ELF-1 (cell line): ENCODE data around the gene PLCG2.
"Not testable (repeated sequence)": the region's sequence is repeated elsewhere in the genome, so short reads cannot be mapped to it uniquely, and the experiment has no call there.

Source experiments
- DNase-seq: peaks from one replicate; pipeline ENCODE4 v3.0.0-alpha.2; 2016; ENCODE audit warnings: low read depth, low spot score

Gene PLCG2

DNA sequence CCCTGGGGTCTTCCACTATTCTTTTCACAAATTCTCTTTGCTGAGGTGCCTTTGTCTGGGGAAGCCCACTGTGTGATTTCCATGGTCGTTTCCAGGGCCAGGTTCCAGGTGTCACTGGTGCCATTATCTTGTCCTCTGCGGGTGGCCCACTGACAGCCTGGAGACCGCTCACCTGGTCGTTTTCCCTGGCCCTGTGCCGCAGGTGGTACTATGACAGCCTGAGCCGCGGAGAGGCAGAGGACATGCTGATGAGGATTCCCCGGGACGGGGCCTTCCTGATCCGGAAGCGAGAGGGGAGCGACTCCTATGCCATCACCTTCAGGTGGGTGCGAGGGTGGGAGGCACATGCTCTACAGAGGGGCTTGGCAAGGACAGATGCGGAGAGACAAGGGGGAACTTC is 133.3 kb downstream of the PLCG2 start:
- DNase-seq, result no peak

DNA sequence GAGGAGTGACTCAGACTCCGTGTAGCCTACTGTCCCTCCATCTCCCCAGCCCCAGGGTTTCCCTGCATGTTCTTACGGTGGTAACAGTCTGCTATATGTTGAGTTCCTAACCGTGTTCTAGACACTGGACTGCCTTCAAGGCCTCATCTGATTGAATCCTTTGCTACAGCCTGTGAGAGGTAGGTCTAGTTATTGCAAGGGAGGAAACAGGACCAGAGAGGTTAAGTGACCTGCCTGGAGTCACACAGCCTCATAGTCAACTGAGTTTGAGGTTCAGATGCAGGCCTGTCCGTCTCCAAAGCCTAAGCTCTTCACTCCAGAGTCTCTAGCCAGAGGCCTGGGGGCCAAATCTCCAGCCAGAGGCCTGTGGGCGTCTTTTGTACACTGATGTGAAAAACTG is 134.1 kb downstream of the PLCG2 start:
- DNase-seq, result no peak

DNA sequence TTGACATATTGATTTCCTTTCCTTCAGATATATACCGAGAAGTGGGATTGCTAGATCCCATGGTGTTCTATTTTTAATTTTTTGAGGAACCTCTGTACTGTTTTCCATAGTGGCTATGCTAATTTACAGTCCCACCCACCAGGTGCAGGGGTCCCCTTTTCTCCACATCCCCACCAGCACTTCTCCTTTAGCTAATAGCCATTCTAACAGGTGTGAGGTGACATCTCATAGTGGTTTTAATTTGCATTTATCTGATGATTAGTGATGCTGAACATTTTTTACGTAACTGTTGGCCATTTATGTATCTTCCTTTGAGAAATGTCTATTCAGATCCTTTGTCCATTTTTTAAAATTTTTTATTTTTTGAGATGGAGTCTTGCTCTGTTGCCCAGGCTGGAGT is 138.3 kb downstream of the PLCG2 start:
- no peak for DNase-seq

DNA sequence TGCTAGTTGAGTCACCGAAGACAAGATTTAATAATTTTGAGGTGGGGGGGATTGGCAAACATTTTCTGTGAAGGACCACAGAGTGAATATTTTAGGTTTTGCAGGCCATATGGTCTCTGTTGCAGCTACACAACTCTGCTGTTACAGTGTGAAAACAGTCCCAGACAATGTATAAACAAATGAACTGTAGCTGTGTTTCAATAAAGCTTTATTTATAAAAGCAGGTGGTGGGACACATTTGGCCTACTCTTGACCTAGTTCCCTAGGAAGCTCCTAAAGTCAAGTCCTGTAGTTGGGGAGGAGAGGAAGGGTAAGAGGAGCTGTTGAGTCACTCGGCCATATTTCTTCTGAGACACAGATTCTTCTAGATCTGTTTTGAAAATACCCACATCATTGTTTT is 139.8 kb downstream of the PLCG2 start:
- no peak for DNase-seq

DNA sequence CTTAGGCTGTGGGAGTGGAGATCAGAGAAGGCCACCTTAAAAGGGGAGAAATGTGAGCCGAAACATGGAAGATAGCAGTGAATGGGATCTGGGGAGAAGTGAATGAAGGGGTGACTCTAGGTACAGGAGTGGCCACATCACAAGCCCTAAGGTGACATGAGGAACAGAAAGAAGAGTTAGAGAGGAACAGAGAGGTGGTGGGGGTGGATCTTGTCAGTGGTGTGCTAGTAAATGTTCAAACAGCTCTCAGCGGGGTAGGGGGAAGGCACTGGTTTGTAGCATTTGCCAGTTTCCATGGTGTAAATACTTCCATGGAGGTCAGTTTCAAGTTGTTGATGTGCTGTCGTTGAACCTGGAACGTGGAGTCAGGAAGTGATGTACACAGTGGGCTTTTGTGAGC is 141.4 kb downstream of the PLCG2 start:
- DNase-seq, result no peak

DNA sequence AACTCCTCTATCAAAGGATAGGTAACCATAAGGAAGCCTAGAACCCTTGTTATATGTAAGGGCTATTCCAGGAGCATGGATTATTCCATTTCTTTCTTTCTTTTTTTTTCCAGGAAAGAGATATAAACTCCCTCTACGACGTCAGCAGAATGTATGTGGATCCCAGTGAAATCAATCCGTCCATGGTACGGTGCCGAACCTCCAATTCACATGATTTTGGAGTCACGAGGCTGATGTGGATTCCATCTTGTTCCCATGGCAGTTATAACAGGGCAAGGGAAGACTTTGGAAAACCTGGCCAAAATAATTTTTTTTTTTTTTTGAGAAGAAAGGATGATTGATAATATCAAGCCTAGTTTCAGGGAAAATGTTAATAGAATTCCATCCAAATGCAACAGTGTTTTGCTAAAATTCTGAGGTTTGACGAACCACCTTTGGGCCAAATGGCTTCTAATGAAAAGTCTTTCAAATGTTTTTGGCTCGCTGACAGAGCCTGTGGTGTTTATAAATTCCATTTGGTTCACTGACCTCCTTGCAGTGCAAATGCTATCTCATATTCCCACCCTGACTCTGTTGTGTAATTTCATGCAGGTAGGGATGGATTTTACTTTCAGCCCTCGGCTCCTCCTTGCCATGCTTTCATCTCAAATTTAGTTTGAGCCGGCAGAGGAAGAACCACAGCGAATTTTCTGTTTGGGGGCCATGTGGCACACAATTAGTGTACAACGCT is 142.2 kb downstream of the PLCG2 start:
- no peak for DNase-seq

DNA sequence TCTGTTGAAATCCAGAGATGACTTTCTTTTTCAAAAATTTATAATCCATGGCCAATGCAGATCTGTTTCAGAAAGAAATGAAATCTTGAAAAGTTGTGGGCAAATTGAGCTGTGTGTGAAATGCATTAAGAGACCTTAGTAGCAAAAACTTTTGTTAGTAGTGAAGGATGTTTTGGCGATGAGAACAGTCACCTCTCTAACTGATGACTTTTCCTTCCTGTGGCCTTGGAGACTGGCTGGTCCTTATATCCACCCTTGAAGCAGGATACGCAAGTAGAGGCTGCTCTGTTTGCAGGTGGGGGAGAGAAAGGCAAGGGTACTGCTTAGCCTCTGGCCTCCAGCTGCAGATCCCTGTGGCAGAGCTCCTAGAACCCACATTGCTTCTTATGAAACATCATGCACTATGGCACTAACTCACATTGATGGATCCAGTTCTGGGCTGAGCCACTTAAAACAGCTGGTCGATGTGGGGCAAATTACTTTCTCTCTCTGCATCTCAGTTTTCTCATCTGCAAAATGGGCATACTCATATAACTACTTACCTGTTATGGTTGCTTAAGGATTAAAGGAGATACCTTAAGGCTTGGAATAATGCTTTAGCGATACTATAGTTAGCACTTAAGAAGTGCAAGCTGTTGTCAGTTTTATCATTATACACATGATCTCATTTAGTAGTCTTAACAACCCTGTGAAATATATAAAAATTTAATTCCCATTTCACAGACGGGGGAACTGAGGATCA is 142.9 kb downstream of the PLCG2 start:
- no peak for DNase-seq

DNA sequence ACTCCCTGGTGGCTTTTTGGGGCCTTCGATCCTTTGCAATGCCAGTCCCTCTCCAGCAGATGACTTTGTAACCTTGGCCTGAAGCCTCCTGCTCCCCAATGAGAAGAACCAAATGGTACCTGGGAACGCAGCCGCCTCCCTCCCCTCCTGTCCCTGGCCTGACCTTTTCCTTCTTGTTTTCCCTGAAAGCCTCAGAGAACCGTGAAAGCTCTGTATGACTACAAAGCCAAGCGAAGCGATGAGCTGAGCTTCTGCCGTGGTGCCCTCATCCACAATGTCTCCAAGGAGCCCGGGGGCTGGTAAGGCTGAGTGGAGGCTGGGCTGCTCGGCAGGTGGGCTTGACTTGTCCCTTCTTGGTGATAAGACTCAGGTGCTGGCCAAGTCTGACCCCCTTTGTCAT is 144.2 kb downstream of the PLCG2 start:
- DNase-seq, result no peak

DNA sequence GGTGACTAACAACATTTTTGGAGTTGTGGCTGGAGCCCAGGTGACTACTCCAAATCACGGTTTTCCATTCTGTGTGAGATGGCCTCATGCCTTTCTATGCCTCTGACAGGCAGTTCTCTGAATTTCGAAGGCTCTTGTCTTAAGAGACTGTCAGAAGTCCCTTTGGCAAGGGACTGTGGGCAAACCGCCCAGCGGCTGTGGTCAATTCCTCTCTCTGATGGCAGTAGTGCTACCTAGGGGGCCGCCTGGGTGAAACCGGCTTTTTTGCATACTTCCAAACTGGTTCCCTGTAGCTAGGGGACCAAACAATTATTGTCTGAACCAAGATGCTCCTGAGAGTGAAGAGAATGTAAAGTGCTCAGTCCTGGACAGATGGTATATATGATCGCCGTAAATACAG is 145.9 kb downstream of the PLCG2 start:
- no peak for DNase-seq

DNA sequence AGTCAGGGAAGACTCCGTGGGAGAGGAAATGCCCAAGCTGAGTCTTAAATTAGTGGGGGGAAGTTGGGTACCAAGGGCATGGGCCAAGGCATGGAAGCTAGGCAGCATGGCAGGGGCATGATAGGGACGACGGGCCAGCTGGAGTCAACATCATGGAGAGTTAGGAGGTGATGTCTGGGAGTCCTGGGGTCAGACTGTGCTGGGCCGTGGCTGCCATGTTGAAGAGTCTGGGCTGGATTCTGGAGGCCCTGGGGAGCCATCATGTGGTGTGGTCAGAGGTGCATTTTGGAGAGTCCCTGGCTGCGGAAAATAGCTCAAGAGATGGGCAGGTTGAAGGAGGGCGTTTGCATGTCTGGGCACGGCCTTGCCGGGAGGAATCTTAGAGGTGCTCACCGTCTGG is 146.9 kb downstream of the PLCG2 start:
- no peak for DNase-seq

DNA sequence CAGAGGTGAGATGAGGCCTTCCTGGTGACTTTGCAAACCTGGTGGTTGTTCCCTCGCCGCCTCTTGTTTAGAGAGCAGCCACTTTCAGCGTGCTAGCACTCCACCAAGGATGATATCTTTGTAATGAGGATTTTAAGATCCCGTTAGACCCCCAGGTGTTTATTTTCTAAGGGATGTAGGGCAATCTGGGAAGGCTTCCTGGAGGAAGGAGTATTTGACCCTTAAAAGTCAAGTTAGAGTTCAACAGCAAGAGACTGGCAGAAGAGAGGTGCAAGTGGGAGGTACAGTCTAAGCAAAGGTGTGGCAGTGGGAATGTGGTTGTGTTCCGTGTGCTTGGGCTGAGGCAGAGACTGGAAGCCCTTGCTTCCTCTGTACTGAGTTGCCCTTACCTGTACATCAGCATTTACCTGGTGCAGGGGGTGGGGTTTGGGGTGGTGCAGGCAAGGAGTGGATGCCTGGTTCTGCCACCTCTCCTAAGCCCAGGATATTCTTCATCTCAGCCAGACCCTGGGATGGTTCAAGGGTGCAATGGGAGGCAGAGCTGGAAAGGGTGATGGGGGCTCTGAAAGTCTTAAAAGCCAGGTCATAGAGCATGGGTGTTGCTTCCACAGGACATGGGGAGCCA is 148.6 kb downstream of the PLCG2 start:
- no peak for DNase-seq

DNA sequence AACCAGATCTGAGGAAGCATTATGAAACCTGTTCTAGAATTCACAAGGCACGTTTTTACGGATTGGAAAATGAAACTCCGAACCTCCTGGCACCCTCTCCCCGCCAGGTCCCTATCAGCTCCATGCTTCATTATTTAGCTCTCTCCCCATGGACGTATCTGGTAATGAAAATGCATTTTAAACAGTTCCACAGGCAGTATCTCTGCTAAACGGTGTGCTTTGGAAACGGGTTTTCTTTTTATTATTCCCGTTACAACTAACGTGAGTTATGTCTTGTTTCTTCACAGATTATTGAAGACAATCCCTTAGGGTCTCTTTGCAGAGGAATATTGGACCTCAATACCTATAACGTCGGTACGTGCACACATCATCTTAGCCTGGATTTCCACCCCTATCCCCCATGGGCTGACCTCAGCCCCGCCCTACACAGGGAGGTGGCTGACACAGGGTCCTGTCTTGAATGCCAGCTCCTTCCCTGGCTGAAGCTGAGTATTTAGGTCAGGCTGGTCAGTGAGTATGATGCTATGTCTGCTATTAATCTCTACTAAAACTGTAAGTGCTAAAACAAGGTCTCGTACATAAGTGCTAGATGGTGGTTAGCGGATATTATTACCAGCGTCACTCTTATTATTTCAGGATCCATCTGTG is 149.3 kb downstream of the PLCG2 start:
- DNase-seq, result no peak

DNA sequence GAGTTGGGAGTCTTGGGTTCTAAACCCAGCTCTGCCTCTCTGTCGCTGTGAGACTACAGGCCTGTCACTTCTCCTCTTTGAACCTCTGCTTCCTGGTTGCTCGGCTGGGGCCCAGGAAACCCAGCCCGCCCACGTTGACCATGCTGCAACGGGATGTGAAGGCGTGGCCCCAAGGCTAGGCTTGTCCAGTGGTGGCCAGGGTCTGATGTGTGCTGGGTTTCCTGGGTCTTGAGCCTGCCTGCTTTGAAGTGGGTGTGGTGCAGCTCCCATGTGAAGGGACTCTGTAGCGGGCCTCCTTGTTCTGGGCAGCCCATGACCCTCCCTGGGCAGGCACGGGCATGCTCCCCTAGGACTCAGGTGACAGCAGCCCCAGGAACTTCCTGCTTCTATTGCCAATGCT is 149.9 kb downstream of the PLCG2 start:
- DNase-seq, result no peak

DNA sequence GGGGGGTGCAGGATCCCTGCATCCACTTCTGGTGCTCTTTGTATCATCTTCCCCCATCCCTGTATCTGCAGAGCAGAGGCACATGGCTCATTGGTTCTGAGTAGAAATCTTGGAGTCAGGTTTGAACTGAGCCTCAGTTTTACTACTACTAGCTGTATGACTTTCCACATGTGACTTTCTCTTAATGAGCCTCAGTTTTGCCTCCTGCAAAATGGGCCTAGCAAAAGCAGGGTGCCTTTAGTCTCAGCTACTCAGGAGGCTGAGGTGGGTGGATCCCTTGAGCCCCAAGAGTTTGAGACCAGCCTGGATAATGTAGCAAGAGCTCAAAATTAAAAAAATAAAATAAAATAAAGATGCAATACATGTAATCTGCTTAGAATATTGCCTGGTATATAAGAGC is 150.8 kb downstream of the PLCG2 start:
- DNase-seq, result no peak

DNA sequence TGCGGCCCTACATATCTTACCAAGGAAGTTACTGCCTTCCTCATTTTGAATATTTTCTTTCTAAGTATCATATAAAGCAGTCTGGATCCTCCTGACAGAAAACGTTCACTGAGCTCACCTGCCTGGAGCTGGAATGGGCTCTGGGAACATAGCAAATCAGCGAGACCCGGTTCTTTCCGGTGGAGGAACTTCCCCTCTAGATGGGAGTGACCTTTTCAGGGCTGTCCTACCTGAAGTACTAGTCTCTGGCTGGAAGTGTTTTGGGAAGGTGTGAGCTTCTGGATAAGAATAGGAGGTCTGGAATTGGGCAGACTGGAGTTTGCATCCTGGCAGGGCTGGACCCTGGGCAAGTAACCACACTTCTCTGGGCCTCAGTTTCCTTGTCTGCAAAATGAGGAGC is 152.8 kb downstream of the PLCG2 start:
- no peak for DNase-seq

DNA sequence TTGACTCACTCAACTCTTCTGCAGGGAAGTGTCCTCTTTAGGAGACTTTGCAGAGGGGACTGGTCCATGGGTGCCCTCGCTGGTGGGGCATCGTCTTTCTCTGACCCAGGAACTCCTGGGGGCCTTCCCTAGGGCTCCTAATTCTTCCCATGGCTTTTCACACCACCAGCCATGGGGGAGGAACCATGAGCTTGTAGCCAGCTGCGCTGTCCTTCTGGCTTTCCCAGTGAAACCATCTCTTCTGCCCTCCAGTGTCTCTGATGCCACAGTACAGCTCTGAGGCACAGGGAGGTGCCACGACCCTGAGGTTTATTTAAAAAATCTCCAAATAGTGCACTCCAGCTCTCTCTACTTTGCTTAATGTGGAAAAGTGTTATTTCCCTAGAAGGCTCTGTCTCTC is 153.6 kb downstream of the PLCG2 start:
- no peak for DNase-seq

DNA sequence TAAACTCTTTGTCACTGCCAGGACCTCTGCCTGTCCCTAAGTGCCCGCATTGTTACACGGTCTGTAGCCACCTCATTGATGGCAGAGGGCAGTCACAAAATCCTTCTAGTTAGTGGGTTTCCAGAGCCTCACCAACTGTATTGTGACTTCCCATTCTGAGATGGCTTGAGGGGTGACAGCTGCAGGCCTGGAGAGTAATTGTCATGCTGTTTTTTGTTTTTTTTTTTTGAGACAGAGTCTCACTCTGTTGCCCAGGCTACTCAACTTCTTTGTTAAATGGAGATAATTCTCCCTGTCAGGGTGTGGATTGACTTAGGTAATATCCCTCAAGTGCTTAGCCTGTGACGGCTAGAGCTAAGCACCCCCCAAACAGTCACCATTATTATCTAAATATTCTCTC is 154.3 kb downstream of the PLCG2 start:
- DNase-seq, result no peak

DNA sequence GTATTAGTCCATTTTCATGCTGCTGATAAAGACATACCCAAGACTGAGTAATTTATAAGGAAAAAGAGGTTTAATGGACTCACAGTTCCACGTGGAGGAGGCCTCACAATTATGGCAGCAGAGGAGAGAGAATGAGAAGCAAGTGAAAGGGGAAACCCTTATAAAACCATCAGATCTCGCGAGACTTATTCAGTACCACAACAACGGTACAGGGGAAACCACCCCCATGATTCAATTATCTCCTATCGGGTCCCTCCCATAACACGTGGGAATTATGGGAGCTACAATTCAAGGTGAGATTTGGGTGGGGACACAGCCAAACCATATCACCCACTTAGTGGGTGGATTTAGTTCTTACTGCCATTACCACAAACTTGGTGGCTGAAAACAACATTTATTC is 155.6 kb downstream of the PLCG2 start:
- not testable (repeated sequence) for DNase-seq

DNA sequence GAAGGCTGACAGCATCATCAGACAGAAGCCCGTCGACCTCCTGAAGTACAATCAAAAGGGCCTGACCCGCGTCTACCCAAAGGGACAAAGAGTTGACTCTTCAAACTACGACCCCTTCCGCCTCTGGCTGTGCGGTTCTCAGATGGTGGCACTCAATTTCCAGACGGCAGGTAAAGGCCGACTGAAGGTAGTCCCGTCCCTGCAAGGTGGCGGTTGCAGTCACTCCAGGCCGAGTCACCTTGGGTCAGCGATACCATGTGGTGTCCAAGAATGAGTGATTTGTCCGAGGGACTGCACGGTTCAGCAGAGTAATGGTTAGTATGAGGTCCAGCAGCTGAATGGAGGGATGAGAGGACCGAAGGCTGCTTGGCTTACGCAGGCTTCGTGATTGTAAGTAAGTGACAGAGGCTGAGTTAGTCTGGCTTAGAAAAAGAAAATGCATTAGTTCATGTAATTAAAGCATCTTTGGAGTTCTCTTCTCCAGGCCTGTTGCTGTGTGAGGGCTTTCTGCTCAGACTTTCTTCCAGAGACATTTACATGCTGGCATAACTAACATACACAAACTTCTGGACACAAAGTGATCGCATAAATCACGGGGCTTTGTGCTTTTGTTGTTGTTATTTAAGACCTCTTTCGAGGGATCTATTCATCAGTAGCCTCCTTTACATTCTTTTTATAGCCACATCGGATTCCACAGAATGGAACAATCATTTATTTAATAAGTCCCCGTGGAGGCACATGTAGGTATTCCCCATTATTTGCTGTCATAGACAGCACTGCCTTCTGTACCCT is 157.3 kb downstream of the PLCG2 start:
- DNase-seq, result no peak

DNA sequence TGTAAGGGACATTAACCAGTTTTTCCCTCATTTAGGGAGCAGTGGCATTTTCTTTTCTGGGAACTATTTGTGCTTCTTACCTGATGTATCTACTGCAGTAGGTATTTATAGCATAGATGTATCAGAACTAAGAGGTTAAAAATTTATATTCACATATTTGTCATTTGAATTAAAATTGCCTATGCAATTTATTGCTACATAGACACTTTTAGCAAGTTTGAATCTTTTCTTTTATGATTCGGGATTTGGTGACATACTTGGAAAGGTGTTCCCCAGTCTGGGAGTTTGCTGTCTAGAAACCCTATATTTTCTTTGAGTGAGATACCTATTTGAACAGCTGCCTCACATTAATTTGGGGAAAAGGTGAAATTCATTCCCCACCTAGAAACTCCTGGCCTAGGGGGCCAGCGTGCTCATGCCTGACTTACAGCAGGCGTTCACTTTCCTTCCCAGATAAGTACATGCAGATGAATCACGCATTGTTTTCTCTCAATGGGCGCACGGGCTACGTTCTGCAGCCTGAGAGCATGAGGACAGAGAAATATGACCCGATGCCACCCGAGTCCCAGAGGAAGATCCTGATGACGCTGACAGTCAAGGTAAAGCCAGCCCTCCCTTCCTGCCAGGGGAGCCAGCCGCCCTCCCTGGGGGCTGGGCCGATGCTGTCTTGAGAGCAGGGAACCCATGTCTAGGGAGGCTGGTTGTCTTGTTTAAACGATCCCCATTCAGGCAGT is 158.4 kb downstream of the PLCG2 start:
- no peak for DNase-seq
